Activated CD8-positive, alpha-beta T cell treated with anti-CD3 and anti-CD28 coated beads for 36 hours (primary cell): ENCODE measurements around the gene SAMD7. TPM values are rescaled to one million over a fixed set of nuclear protein-coding genes. Genes with fewer than 3 reads are reported as not detected.
A peak's percentile ranks its signal among the peaks of the same experiment; 100 is the strongest.

ENCODE experiments used
- ATAC-seq: fragments of 200-7000 bp; cut with Tn5 transposase; one replicate; pipeline ENCODE4 v1.10.0; 2021; ENCODE audit warnings: mild to moderate bottlenecking, moderate library complexity
- CTCF ChIA-PET: fragments of 350-600 bp; sonication (Branson Sonifier 250); formaldehyde crosslinking; loops from one replicate; lab custom pipeline; 2021; ENCODE audit warnings: antibody characterized with exemption; lab: Charles Lee
- POLR2A ChIA-PET: fragments of 350-600 bp; sonication (Branson Sonifier 250); formaldehyde crosslinking; loops from one replicate; lab custom pipeline; 2021; ENCODE audit warnings: antibody characterized with exemption; lab: Charles Lee
- DNase-seq: peaks from one replicate; pipeline ENCODE4 v3.0.0-alpha.2; 2020
- H3K27ac Mint-ChIP-seq: one replicate; pipeline ENCODE4 v1.8.0; 2021; ENCODE audit warnings: mild to moderate bottlenecking, mixed read lengths
- H3K27me3 Mint-ChIP-seq: one replicate; pipeline ENCODE4 v1.8.0; 2021; ENCODE audit warnings: mixed read lengths
- H3K36me3 Mint-ChIP-seq: one replicate; pipeline ENCODE4 v1.8.0; 2021; ENCODE audit warnings: low read depth, mixed read lengths
- H3K4me1 Mint-ChIP-seq: one replicate; pipeline ENCODE4 v1.8.0; 2021; ENCODE audit warnings: low read depth, mixed read lengths
- H3K4me3 Mint-ChIP-seq: one replicate; pipeline ENCODE4 v1.8.0; 2021; ENCODE audit warnings: mild to moderate bottlenecking, moderate library complexity, mixed read lengths
- H3K9me3 Mint-ChIP-seq: one replicate; pipeline ENCODE4 v1.8.0; 2021; ENCODE audit warnings: mixed read lengths
- intact Hi-C: fragments of 100-400 bp; cut with micrococcal nuclease; formaldehyde crosslinking; loops from one replicate; pipeline ENCODE4 v1.10.0; 2022
- total RNA-seq, 2 experiments: library from RNA; stranded (reverse); gene quantifications; one replicate each; pipeline ENCODE4 v1.2.3, GENCODE V29; 2021
- TF ChIP-seq, protein P1 (sequence below): fragments of 200-600 bp; IDR thresholded peaks from one replicate; pipeline ENCODE4 v1.8.0; 2022; ENCODE audit warnings: antibody characterized with exemption, mild to moderate bottlenecking

Gene SAMD7
- total RNA-seq, 2 experiments from 2014 or later: not detected

DNA sequence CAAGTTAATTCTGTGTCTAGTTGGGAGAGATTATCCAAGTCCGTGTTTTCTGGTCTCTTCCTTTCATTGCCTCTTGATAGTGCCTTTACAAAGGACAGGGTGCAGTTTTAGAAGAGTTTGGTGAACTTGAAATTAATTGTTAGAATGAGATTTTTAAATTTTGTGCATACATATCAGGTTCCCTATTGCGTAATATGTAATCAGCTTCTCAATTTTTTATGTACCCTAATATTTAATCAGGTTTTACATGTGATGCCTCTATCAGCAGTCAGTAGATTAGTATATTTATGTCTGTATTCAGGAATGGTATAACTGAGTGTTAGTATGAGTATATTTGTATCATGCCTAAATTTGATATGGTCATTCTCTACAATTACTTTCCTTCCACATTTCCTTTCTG is 60.1 kb downstream of the SAMD7 start:
- Mint-ChIP-seq H3K27me3 (no peaks in the 10 kb centered on the region), H3K4me3 (no peak overlapping the region), H3K4me1 (peaks cover 57% of the 10 kb centered on the region), H3K27ac (no peak overlapping the region), H3K9me3 (no peaks in the 10 kb centered on the region), H3K36me3 (peaks cover 27% of the 10 kb centered on the region)
- no peak for ATAC-seq
- no peak for DNase-seq
- ChIA-PET POLR2A (no interaction called here), CTCF (interaction anchor here (0.9 kb wide), 1 partner anchor 161 kb away, joined by 4 read pairs; no protein-coding TSS in a partner anchor)
- TF ChIP-seq, protein P1, sequence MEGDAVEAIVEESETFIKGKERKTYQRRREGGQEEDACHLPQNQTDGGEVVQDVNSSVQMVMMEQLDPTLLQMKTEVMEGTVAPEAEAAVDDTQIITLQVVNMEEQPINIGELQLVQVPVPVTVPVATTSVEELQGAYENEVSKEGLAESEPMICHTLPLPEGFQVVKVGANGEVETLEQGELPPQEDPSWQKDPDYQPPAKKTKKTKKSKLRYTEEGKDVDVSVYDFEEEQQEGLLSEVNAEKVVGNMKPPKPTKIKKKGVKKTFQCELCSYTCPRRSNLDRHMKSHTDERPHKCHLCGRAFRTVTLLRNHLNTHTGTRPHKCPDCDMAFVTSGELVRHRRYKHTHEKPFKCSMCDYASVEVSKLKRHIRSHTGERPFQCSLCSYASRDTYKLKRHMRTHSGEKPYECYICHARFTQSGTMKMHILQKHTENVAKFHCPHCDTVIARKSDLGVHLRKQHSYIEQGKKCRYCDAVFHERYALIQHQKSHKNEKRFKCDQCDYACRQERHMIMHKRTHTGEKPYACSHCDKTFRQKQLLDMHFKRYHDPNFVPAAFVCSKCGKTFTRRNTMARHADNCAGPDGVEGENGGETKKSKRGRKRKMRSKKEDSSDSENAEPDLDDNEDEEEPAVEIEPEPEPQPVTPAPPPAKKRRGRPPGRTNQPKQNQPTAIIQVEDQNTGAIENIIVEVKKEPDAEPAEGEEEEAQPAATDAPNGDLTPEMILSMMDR: no peak
- intact Hi-C loops: no loop called here

DNA sequence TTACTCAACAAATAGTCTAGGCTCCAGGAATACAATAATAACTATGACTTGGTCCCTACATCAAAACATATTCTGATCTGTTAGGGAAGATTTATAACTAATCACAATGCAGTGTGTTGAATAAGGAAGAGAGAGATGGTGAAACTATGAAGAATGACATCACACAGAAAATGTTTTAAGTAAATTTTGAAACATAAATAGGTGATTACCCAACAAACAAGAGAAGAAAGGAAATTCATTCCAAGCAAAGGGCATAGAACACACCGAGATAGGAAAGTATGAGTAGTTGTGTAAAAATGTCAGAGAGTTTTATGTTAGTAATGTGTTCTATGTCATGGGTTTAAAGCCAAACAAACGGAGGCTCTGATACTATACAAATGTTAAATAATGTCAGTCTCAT is 68.7 kb downstream of the SAMD7 start:
- ChIA-PET CTCF (no interaction called here), POLR2A (interaction anchor here (4.4 kb wide), 1 partner anchor 13 kb away, joined by 20 read pairs; the partner anchor contains the start of gene SEC62)
- DNase-seq (no peak), ATAC-seq (no peak)
- H3K9me3 Mint-ChIP-seq: no peaks in the 10 kb centered on the region
- peaks cover 48% of the 10 kb centered on the region for H3K36me3 Mint-ChIP-seq
- no peaks in the 10 kb centered on the region for H3K27me3 Mint-ChIP-seq
- H3K27ac Mint-ChIP-seq: peak overlapping the region; percentile 29
- peaks cover 9% of the 10 kb centered on the region for H3K4me1 Mint-ChIP-seq
- H3K4me3 Mint-ChIP-seq: no peak overlapping the region
- intact Hi-C loops: no loop called here
- TF ChIP-seq, protein P1: no peak

DNA sequence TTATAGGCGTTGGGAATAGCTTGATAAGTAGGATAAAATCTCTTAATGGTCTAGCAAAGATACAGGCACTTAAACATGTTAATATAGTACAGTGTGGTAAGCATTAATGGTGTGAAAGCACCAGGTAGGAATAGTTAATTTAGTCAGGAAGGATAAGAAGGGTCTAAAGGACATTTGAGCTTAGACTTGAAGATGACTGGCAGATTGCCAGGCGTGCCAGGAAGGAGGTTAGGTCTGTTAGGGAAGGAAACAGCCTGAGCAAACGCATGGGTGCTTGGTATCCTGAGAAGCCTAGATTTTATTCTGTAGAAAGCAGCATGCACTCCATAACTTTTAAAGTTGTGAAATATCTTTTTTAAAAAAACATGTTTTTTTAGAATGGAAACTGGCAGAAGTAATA is 72.9 kb downstream of the SAMD7 start:
- no peak overlapping the region for H3K27ac Mint-ChIP-seq

More for the DNA sequence above, 72.9 kb downstream of the SAMD7 start:
- Mint-ChIP-seq H3K27me3 (no peaks in the 10 kb centered on the region), H3K36me3 (peaks cover 51% of the 10 kb centered on the region), H3K9me3 (no peaks in the 10 kb centered on the region), H3K4me3 (no peak overlapping the region), H3K4me1 (peaks cover 9% of the 10 kb centered on the region)
- CTCF ChIA-PET: interaction anchor here (2.3 kb wide), 1 partner anchor 17 kb away, joined by 5 read pairs; the partner anchor contains the start of gene SEC62
- TF ChIP-seq, protein P1: no peak
- intact Hi-C loops: no loop called here
- ATAC-seq: no peak
- no peak for DNase-seq
- POLR2A ChIA-PET: interaction anchor here (1.6 kb wide), 1 partner anchor 17 kb away, joined by 4 read pairs; the partner anchor contains the start of gene SEC62

Other genes starting within 250 kb of the SAMD7 start
- gene MECOM, start 247.9 kb upstream of the SAMD7 start, total RNA-seq: not detected
- gene TERC, start 146.5 kb upstream of the SAMD7 start, total RNA-seq: 10 to 100 TPM; 21.7 to 29.0 TPM
- gene ACTRT3, start 142.0 kb upstream of the SAMD7 start, total RNA-seq: under 1 TPM; 0.14 to 0.54 TPM
- gene MYNN, start 138.2 kb upstream of the SAMD7 start, total RNA-seq: 10 to 100 TPM; 13.8 to 14.1 TPM
- under 1 TPM in 1 of 2 experiments, not detected in 1; 0.18 TPM for gene LRRIQ4, start 98.7 kb upstream of the SAMD7 start, total RNA-seq
- gene LRRC34, start 98.7 kb upstream of the SAMD7 start, total RNA-seq: 1 to 10 TPM; 6.6 to 6.8 TPM
- not detected for gene LRRC31, start 41.6 kb upstream of the SAMD7 start, total RNA-seq
- 10 to 100 TPM; 52.5 to 60.2 TPM for gene SEC62, start 55.2 kb downstream of the SAMD7 start, total RNA-seq
- 1 to 10 TPM; 6.2 to 8.2 TPM for gene GPR160, start 126.4 kb downstream of the SAMD7 start, total RNA-seq